Colonic mucosa (tissue), 4 donors: ENCODE data around the gene COX4I1. TPM values are rescaled to one million over a fixed set of nuclear protein-coding genes. Genes with fewer than 3 reads are reported as not detected.

Source experiments
- DNase-seq: peaks from one replicate; pipeline ENCODE4 v3.0.0-alpha.2; 2020
- H3K27ac ChIP-seq: fragments of 200-600 bp; one replicate; pipeline ENCODE4 v1.8.0; 2021
- H3K27me3 ChIP-seq: fragments of 200-600 bp; one replicate; pipeline ENCODE4 v1.8.0; 2021
- H3K36me3 ChIP-seq: fragments of 200-600 bp; one replicate; pipeline ENCODE4 v1.8.0; 2021
- H3K4me1 ChIP-seq: fragments of 200-600 bp; one replicate; pipeline ENCODE4 v1.8.0; 2021; ENCODE audit warnings: mild to moderate bottlenecking
- H3K4me3 ChIP-seq: fragments of 200-600 bp; one replicate; pipeline ENCODE4 v1.8.0; 2021
- H3K9ac ChIP-seq, 2 donors: one replicate each; pipeline ENCODE4 v1.7.0; 2013; ENCODE audit warnings: control low read depth in 2 of 2, low read depth in 2 of 2, low read length in 2 of 2
- H3K9me3 ChIP-seq: fragments of 200-600 bp; one replicate; pipeline ENCODE4 v1.8.0; 2021
- CTCF ChIP-seq: fragments of 200-600 bp; IDR thresholded peaks from one replicate; pipeline ENCODE4 v1.8.0; 2022; ENCODE audit warnings: antibody characterized with exemption, mild to moderate bottlenecking
- intact Hi-C: fragments of 100-400 bp; cut with DNase I; formaldehyde crosslinking; loops from one replicate; pipeline ENCODE4 v1.14.1; 2022
- total RNA-seq, 2 donors: library from RNA; stranded (reverse); fragmentation: NEBNext Ultra II Directional in 1 of 2; extraction: Animal tissue kit (Norgen Biotek cat#: 25700) in 1 of 2; gene quantifications; one replicate each; pipeline ENCODE4 v1.2.1, GENCODE V29; 2021
- donor health status: healthy.
- donor health status: DM: no; HTN: no; CAD: no.
- donor health status: DM: no; HTN: no; CAD: no.

Gene COX4I1
- total RNA-seq, 2 donors from 2014 or later = 1,080 to 1,242 TPM

GRCh38 chr16:85755929-85756768 is 43.3 kb upstream of the COX4I1 start:
- intact Hi-C loops = no loop called here
- Histone ChIP-seq H3K27me3 (peaks cover 18% of the 10 kb centered on the region), H3K4me3 (no peak overlapping the region), H3K9ac (peak overlapping the region in 1 of 2 donors; percentile 43), H3K27ac (no peak overlapping the region), H3K36me3 (no peaks in the 10 kb centered on the region), H3K9me3 (no peaks in the 10 kb centered on the region), H3K4me1 (peaks cover 5% of the 10 kb centered on the region)
- no peak for TF ChIP-seq CTCF
- no peak for DNase-seq

DNA sequence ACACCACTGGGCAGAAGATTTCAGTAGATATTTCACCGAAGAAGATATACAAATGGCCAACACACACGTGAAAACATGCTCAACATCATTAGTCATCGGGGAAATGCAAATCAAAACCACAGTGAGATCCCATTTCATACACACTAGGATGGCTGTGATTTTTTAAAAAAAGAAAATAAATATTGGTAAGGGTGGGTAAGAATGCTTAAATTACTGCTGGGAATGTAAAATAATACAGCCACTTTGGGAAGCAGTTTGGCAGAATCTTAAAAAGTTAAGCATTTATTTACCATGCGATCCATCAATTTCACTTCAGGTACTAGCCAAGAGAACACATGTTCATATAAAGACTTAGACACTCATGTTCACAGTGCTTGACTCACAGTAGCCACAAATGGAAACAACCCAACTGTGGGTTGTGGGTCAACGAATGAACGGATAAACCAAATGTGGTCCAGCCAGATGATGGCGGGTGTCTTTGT is 42.1 kb upstream of the COX4I1 start:
- Histone ChIP-seq H3K27me3 (peaks cover 6% of the 10 kb centered on the region), H3K4me1 (no peaks in the 10 kb centered on the region), H3K4me3 (no peak overlapping the region), H3K9me3 (no peaks in the 10 kb centered on the region), H3K36me3 (no peaks in the 10 kb centered on the region), H3K27ac (no peak overlapping the region), H3K9ac (no peak overlapping the region)
- no peak for TF ChIP-seq CTCF
- intact Hi-C loops = no loop called here
- DNase-seq = no peak

GRCh38 chr16:85759136-85759535 is 40.4 kb upstream of the COX4I1 start:
- no peaks in the 10 kb centered on the region for H3K4me1 ChIP-seq
- H3K27me3 ChIP-seq = no peaks in the 10 kb centered on the region
- DNase-seq = no peak
- H3K9me3 ChIP-seq = no peaks in the 10 kb centered on the region
- H3K4me3 ChIP-seq = no peak overlapping the region
- intact Hi-C loops = no loop called here
- no peaks in the 10 kb centered on the region for H3K36me3 ChIP-seq
- H3K9ac ChIP-seq = no peak overlapping the region
- no peak overlapping the region for H3K27ac ChIP-seq
- TF ChIP-seq CTCF = no peak

GRCh38 chr16:85759631-85760419 is 39.7 kb upstream of the COX4I1 start:
- H3K36me3 ChIP-seq = no peaks in the 10 kb centered on the region
- intact Hi-C loops = no loop called here
- no peak overlapping the region for H3K27ac ChIP-seq
- H3K9me3 ChIP-seq = no peaks in the 10 kb centered on the region
- H3K27me3 ChIP-seq = no peaks in the 10 kb centered on the region
- no peak for DNase-seq
- H3K9ac ChIP-seq = no peak overlapping the region
- no peak overlapping the region for H3K4me3 ChIP-seq
- H3K4me1 ChIP-seq = no peaks in the 10 kb centered on the region
- TF ChIP-seq CTCF = peak; percentile 32

DNA sequence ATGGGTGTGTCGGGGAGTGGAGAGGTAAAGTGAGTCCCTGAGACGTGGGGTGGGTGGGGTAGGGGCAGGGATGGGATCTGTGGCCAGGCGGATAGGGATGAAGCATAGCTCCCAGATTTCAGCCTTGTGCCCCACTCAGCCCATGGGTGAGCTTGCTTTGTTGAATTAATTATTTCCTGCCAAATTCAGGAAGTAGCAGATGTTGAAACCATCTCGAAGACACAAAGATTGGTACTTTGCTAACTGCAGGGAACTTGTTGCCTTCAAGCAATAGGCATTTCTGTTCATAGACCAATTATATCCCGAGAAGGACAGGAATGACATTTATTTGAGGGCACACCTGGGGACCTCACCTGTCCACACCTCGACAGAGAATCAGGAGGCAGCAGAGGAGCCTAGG is 37.6 kb upstream of the COX4I1 start:
- H3K36me3 ChIP-seq = no peaks in the 10 kb centered on the region

More for the DNA sequence above, 37.6 kb upstream of the COX4I1 start:
- no peak overlapping the region for H3K27ac ChIP-seq
- no peak overlapping the region for H3K9ac ChIP-seq
- no peaks in the 10 kb centered on the region for H3K9me3 ChIP-seq
- no peak for TF ChIP-seq CTCF
- H3K4me3 ChIP-seq = no peak overlapping the region
- DNase-seq = no peak
- H3K4me1 ChIP-seq = no peaks in the 10 kb centered on the region
- H3K27me3 ChIP-seq = no peaks in the 10 kb centered on the region
- intact Hi-C loops = no loop called here
